KOPT-K1 (cell line): ENCODE measurements around the gene KBTBD7.

Experiments
- H3K27ac ChIP-seq: fragments of 200-600 bp; sonication (generic); 2 replicates; pipeline ENCODE4 v1.5.1; 2016; ENCODE audit warnings: antibody characterized with exemption, mild to moderate bottlenecking, low read depth, low read length; ENCODE audit not compliant: poor library complexity, severe bottlenecking
- H3K36me3 ChIP-seq: fragments of 200-600 bp; sonication (generic); 2 replicates; pipeline ENCODE4 v1.5.1; 2017; ENCODE audit warnings: antibody characterized with exemption, mild to moderate bottlenecking, low read length, moderate library complexity; ENCODE audit not compliant: insufficient read depth
- H3K9me3 ChIP-seq: fragments of 200-600 bp; sonication (generic); 2 replicates; pipeline ENCODE4 v1.5.1; 2017; ENCODE audit warnings: antibody characterized with exemption, low read length, mild to moderate bottlenecking; ENCODE audit not compliant: insufficient read depth, poor library complexity, severe bottlenecking

Gene KBTBD7

DNA sequence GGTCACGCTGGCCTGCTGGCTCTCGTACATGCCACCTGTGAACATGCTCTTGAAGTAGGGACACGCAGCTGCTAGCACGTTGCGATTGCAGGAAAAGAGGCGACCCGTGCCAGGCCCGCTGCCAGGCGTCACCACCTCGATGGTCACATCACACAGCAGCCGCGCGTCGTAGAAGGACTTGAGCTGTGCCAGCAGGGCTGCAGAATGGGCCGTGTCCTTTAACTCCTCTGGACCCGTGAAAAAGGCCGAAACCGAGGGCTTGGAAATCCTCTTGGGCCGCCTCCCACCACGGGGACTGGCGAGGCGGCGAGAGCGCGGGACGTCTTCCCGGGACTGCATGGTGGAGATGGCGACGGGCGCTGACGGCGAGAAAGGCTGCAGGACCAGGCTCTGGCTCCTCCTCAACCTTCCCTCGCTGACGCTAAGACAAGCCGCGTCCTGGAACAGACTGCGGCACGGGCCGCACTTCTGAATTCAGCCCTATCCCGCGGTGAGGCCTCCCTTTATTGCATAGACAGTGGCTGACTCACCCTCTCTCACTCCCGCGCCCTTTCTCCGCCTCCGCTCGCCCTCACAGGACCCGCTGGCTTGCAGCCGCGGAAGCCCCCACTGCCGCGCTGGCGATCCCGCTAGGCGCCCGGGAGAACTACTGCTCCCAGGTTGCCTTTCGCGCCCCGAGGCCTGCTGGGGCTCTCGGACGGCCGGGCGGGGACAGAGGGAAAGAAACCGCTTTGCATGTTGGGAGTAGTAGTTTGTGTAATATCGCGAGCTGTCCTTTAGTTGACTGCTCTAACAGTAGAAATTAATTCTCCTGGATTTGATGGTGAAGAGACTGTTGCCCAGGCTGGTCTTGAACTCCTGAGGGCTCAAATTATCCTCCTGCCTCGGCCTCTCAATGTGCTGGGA is at the start of gene KBTBD7:
Gene KBTBD7 (minus strand): TSS at position 651 of the 906 bp plus-strand sequence. CDS start 312 bp downstream, at position 339.
- Histone ChIP-seq H3K36me3 (peaks cover 14% of the 10 kb centered on the region; the same call in 1 of the 2 replicates), H3K9me3 (peaks cover 12% of the 10 kb centered on the region), H3K27ac (peak within 1 kb of the TSS; percentile 74)

DNA sequence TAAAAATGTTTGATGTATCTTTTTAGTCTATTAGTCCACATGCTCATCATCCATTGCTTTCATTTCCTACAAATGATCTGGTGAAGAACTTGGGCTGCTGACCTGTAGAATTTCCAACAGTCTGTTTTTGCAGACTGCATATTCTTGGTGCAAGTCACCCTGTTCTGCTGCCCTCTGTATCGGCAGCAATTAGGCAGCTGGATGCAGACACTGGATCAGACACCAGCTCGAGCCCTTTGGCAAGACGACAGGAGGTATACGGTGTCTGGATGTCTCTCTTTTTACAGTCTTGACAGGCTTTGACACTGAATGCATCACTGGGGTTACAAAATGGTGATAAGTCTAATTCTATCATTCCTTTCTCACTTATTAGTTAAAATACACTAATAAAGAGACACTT is 47.3 kb upstream of the KBTBD7 start:
- no peak overlapping the region for H3K27ac ChIP-seq
- H3K36me3 ChIP-seq, result peaks cover 33% of the 10 kb centered on the region
- no peaks in the 10 kb centered on the region for H3K9me3 ChIP-seq

DNA sequence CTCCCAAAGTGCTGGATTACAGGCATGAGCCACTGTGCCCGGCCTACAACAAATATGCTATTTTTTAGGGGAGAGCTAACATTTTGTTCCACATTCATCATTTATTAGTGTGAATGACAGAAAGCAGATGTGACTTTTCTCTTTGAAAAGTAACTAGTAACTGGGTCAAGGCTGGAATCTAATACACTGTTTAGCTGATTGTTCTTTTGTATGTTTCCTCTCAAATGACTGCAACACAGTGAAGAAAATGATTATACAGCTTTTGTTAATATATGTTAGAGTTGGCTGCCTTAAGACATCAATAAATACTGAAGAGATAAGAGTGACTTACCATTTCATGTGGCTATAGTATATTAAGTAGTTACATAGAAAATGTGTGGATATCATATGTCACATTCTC is 42.0 kb upstream of the KBTBD7 start:
- H3K9me3 ChIP-seq, result no peaks in the 10 kb centered on the region
- no peak overlapping the region for H3K27ac ChIP-seq
- peaks cover 47% of the 10 kb centered on the region for H3K36me3 ChIP-seq

DNA sequence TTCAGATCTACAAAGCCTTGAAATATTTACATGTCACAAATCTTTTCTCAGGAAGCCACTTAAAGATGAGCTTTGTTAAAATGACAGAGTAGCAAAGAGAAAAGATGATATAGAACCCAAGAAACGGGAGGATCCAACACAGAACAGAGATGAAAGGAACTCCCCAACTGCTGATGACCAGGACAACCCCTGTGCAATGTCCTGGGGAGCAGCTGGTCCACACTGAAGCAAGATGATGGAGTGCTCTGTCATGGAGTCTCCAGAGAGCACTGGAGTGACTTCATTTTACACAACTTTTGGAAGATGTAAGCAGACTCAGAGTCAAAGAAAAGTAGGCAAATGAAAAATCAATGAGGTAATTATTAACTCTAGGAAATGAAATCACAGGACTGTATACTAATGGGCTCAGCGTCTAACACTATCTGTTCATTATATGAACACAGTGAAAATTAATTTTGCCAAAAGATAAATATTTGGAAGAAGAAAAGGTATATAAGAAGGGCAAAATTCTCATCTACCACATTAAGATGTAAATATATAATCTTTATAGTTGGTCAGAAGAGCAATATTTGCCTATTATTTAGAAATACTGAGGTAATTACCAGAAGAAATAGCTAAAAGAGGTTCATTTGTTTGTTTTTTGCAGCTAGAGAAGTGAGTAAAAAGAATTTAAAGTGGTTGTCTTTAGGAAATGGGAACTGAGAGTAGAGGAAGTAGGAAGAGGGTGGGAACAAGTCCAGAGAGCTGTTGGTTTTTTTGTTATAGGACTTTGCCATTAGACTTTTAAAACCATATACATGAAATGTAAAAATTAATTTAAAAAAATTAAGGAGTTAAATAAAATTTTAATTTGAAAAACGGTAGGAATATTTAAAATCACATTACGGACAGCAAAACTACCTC is 38.5 kb upstream of the KBTBD7 start:
- Histone ChIP-seq H3K9me3 (no peaks in the 10 kb centered on the region), H3K27ac (no peak overlapping the region), H3K36me3 (peaks cover 36% of the 10 kb centered on the region)

GRCh38 chr13:41231786-41232185 is 37.4 kb upstream of the KBTBD7 start:
- H3K36me3 ChIP-seq, result peaks cover 35% of the 10 kb centered on the region
- H3K27ac ChIP-seq, result no peak overlapping the region
- no peaks in the 10 kb centered on the region for H3K9me3 ChIP-seq

- H3K9me3 ChIP-seq, result no peaks in the 10 kb centered on the region
- peaks cover 29% of the 10 kb centered on the region for H3K36me3 ChIP-seq
- H3K27ac ChIP-seq, result no peak overlapping the region
Observed at GRCh38 chr13:41231025-41231677, 36.8 kb upstream of the KBTBD7 start.

DNA sequence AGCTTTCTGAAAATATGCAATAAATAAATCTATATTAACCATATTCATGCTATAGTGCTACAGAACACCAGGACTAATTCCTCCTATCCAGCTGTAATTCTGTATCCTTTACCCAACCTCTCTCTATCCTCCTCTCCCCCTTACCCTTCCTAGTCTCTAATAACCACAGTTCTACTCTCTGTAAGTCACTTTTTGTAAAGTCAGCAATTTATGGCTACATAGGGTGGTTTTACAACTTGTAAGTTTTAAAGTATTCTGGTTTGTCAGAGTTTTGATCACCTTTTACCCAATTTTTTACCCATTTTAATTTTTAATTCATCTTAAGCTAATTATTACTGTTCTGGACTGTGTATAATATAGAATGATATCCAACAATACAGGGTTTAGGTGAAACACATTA is 35.0 kb upstream of the KBTBD7 start:
- no peaks in the 10 kb centered on the region for H3K9me3 ChIP-seq

DNA sequence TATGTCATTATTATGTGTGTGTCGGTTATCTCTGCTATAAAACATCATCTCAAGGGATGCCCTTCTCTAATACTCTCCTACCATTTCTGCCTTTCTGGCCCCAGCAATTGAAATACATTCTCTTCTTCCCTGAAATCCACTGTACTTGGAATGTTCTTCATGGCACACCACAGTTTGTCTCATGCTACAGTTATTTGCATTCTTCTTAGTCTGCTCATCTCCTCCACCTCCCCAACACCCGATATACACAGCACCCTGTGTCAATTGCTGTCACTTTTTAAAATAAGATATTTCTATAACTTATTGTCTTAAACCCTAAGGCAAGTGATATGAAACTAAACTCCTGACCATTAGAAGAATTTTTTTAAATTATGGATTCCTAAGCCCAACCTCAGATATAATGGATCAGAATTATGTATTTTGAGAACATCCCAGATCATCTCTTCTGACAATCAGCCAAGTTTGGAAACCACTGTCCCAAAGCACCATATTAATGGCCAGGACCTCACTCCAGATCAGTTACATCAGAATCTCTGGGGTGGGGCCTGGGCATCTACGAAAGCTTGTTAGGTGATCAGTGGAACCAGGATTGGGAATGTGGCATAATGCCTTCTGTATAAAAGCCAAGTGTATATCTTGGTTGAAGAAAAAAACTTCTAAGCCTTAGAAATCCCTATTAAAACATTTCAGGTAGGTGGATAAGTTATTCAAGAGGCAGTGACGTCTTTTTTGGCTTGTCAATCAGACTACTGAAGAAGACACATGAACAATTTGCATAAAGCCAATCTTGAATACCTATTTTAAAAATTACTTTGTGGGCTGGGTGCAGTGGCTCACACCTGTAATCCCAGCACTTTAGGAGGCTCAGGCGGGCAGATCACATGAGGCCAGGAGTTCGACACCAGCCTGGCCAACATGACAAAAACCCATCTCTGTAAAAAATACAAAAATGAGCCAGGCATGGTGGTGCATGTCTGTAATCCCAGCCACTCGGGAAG is 30.0 kb upstream of the KBTBD7 start:
- peaks cover 35% of the 10 kb centered on the region for H3K36me3 ChIP-seq
- H3K27ac ChIP-seq, result no peak overlapping the region

More for the DNA sequence above, 35.0 kb upstream of the KBTBD7 start:
- Histone ChIP-seq H3K36me3 (peaks cover 30% of the 10 kb centered on the region), H3K27ac (no peak overlapping the region)

DNA sequence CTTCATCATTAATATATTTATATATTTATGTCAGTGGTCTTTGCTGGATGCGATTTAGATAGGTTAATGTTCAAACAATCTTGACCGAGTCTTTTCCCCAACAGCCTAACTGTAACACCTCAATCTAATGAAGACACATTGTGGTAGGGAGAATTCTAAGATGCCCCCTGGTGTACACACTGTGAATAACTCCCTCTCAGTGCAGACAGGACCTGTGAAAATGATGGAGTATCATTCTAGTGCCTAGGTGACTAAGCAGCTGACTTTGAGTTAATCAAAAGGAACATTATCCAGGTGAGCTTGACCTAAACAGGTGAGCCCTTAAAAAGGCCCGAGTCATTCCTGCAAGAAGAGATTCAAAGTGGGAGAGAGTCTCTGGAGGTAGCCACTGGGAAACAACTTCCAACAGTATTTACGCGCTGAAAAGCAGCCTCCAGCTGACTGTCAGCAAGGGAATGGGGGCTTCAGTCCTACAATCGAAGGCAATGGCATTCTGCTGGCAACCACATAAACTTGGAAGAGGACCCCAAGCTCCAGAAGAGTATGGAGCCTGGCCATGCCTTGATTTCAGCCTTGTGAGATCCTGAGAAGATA is 28.0 kb upstream of the KBTBD7 start:
- H3K36me3 ChIP-seq, result peaks cover 26% of the 10 kb centered on the region
- no peak overlapping the region for H3K27ac ChIP-seq
- H3K9me3 ChIP-seq, result no peaks in the 10 kb centered on the region

More for the DNA sequence above, 30.0 kb upstream of the KBTBD7 start:
- H3K9me3 ChIP-seq, result no peaks in the 10 kb centered on the region

- Histone ChIP-seq H3K36me3 (peaks cover 26% of the 10 kb centered on the region), H3K27ac (no peak overlapping the region)
Observed at GRCh38 chr13:41220401-41220800, 26.0 kb upstream of the KBTBD7 start.

DNA sequence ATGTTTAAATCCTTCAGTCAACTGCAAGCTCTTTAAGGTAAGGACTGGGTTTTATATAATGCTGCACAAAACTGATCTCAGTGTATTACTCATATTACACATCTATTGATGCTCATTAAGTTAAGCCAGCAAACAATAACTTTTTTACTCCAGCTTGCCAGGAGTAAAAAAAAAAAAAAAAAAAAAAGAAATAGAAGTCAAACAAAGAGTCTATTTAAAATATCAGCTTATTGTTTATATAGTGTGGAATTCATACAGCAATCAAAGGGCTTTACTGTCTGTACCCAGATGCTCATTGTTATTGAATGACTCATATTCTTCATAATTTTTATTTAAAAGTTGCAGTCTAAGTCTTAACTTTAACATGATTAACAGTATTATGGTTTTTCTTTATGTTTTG is 21.8 kb upstream of the KBTBD7 start:
- Histone ChIP-seq H3K36me3 (peaks cover 6% of the 10 kb centered on the region), H3K27ac (no peak overlapping the region), H3K9me3 (peaks cover 6% of the 10 kb centered on the region)

More at GRCh38 chr13:41220401-41220800, 26.0 kb upstream of the KBTBD7 start:
- no peaks in the 10 kb centered on the region for H3K9me3 ChIP-seq

DNA sequence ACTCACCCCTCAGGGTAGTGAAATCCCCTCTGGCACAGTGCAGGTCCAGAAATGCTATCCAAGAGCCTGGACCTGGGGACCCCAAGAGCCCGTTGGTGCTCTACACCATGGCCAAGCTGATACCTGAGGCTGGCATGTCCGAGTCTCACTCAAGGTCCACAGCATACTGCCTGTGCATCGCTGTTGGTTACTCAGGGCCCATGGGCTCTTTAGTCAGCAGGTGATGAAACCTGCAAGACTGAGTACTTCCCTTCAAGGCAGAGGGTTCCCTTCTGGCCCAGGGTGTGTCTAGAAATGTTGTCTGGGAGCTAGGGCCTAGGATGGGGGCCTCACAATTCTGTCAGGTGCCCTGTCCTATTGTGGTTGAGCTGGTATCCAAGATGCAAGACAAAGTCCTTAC is 19.6 kb upstream of the KBTBD7 start:
- Histone ChIP-seq H3K9me3 (peaks cover 12% of the 10 kb centered on the region), H3K36me3 (no peaks in the 10 kb centered on the region; the same call in 1 of the 2 replicates), H3K27ac (no peak overlapping the region)

GRCh38 chr13:41213316-41213715 is 18.9 kb upstream of the KBTBD7 start:
- Histone ChIP-seq H3K36me3 (no peaks in the 10 kb centered on the region; the same call in 1 of the 2 replicates), H3K9me3 (peaks cover 12% of the 10 kb centered on the region), H3K27ac (no peak overlapping the region)
